HL-60 (cell line): ENCODE measurements around the gene RPL10A.

ENCODE experiments used
- SPI1 ChIP-seq: IDR thresholded peaks from 2 replicates; pipeline ENCODE4 v1.6.1; 2012; ENCODE audit warnings: low read depth, mild to moderate bottlenecking, borderline replicate concordance
- TF ChIP-seq, protein P1 (sequence below): IDR thresholded peaks from one replicate; pipeline ENCODE4 v1.5.1; 2011; ENCODE audit warnings: low read length, control low read depth, inconsistent platforms; ENCODE audit not compliant: insufficient read depth

DNA sequence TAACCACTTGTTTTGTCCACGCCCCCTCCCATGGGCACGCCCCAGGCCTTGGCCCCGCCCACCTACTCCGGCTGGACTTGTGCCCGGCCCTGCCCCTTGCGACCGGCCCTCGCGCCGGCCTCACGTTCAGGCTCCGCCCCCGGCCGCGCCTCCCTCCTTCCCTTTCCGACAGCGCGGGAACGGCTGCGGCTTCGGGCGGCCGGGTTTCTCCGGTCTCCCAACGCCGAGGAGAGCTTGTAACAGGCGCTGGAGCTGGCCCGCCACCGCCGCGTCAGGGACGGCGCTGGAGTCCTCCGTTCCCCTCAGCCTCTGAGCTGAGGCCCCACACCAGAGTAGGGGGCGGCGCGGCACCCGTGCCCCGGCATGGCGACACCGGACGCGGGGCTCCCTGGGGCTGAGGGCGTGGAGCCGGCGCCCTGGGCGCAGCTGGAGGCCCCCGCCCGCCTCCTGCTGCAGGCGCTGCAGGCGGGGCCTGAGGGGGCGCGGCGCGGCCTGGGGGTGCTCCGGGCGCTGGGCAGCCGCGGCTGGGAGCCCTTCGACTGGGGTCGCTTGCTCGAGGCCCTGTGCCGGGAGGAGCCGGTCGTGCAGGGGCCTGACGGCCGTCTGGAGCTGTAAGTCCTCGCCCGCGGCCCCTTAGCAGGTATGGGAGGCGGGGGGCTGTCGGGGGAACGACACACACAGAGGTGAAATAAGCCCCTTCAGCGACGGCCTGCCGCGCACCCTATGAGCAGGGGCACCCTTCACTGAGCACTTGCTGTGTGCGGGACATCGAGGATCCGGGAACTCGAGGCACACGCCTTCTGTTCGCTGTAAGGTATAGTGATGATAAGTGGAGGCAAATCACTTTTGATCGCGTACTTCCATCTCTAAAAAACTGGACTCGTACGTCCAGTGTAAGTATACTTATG is 15.8 kb upstream of the RPL10A start, which contains the start of gene FANCE:
- TF ChIP-seq, protein P1, sequence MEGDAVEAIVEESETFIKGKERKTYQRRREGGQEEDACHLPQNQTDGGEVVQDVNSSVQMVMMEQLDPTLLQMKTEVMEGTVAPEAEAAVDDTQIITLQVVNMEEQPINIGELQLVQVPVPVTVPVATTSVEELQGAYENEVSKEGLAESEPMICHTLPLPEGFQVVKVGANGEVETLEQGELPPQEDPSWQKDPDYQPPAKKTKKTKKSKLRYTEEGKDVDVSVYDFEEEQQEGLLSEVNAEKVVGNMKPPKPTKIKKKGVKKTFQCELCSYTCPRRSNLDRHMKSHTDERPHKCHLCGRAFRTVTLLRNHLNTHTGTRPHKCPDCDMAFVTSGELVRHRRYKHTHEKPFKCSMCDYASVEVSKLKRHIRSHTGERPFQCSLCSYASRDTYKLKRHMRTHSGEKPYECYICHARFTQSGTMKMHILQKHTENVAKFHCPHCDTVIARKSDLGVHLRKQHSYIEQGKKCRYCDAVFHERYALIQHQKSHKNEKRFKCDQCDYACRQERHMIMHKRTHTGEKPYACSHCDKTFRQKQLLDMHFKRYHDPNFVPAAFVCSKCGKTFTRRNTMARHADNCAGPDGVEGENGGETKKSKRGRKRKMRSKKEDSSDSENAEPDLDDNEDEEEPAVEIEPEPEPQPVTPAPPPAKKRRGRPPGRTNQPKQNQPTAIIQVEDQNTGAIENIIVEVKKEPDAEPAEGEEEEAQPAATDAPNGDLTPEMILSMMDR, result no peak
- no peak for TF ChIP-seq SPI1
